ENCODE data around the gene SH3BP2. TPM values are rescaled to one million over a fixed set of nuclear protein-coding genes. Genes with fewer than 3 reads are reported as not detected.

Gene SH3BP2
- total RNA-seq, 1 donor from 2014 or later, result 102 TPM

GRCh38 chr4:2888886-2889285 is 96.0 kb downstream of the SH3BP2 start:
- H3K9me3 ChIP-seq, result no peaks in the 10 kb centered on the region
- intact Hi-C loops (cut with DNase I), result no loop called here
- no peak overlapping the region for H3K4me3 ChIP-seq
- no peaks in the 10 kb centered on the region for H3K4me1 ChIP-seq
- no peaks in the 10 kb centered on the region for H3K27me3 ChIP-seq (ENCODE audit: low read depth)
- peaks cover 71% of the 10 kb centered on the region for H3K36me3 ChIP-seq
- H3K27ac ChIP-seq, result no peak overlapping the region
- no peak for DNase-seq
- ATAC-seq, result no peak
- no peak for TF ChIP-seq CTCF (IDR thresholded peaks at IDR 0.05)

Other genes with a start within 250 kb of the SH3BP2 start
- gene TNIP2, start 36.7 kb upstream of the SH3BP2 start, total RNA-seq, result 36.7 TPM
- 279 TPM for gene ADD1, start 50.8 kb downstream of the SH3BP2 start, total RNA-seq
- 20.7 TPM for gene NOP14, start 170.3 kb downstream of the SH3BP2 start, total RNA-seq
- gene GRK4, start 170.5 kb downstream of the SH3BP2 start, total RNA-seq, result 7.1 TPM

All from lower lobe of right lung (tissue), 2 donors.